HepG2 (cell line): ENCODE results near the gene LRBA. TPM values are rescaled to one million over a fixed set of nuclear protein-coding genes. Genes with fewer than 3 reads are reported as not detected.

Experiments used
- ATAC-seq: fragments of 200-7000 bp; cut with Tn5 transposase; 3 replicates; pipeline ENCODE4 v1.9.1; 2020; ENCODE audit warnings: mild to moderate bottlenecking, moderate library complexity
- BruUV-seq: library from RNA; stranded (reverse); fragments of 400-500 nt; replicated peaks from 2 replicates; lab custom pipeline; 2021; lab: Mats Ljungman, UMichigan
- CTCF ChIA-PET: fragments of 300-600 bp; formaldehyde crosslinking; extraction: SDS; loops from one replicate; lab custom pipeline; 2021; ENCODE audit warnings: low total read pairs, inconsistent platforms, low intra/inter-chr PET ratio; lab: Yijun Ruan, JAX
- POLR2A ChIA-PET: fragments of 350-600 bp; sonication (Branson Sonifier 250); formaldehyde crosslinking; loops from one replicate; lab custom pipeline; 2020; ENCODE audit warnings: antibody characterized with exemption, inconsistent platforms; lab: Yijun Ruan, JAX
- DNase-seq: peaks from one replicate; pipeline ENCODE4 v3.0.0-alpha.2; 2015; ENCODE audit warnings: low spot score
- FAIRE-seq: peaks from 3 replicates; lab custom pipeline; 2011; peaks lifted over from hg19 to GRCh38; lab: Jason Lieb, UNC
- H2AFZ ChIP-seq: one replicate; pipeline ENCODE4 v1.6.1; 2011; ENCODE audit warnings: low read length, inconsistent platforms
- H3K27ac ChIP-seq: fragments of 300-600 bp; 3 replicates; pipeline ENCODE4 v1.8.0; 2011; ENCODE audit warnings: mixed run types, mild to moderate bottlenecking, mixed read lengths, low read length, inconsistent platforms; ENCODE audit not compliant: insufficient read depth; ENCODE audit errors: extremely low read length
- H3K27me3 ChIP-seq, 2 experiments: fragments of 200-600 bp in 1 of 2; 2 replicates in 1 of 2; 3 replicates in 1 of 2; pipeline versions ENCODE4 v1.6.0 to v1.8.0; 2011; ENCODE audit warnings: low read length in 2 of 2, mild to moderate bottlenecking in 2 of 2, moderate library complexity in 2 of 2, inconsistent platforms in 1 of 2; ENCODE audit not compliant: insufficient read depth in 2 of 2, control insufficient read depth in 1 of 2
- H3K36me3 ChIP-seq, 2 experiments: fragments of 200-600 bp in 1 of 2; replicated peaks in 1 of 2; 2 replicates in 1 of 2; 3 replicates in 1 of 2; pipeline versions ENCODE4 v1.5.1 to v1.8.0; 2011; ENCODE audit warnings: low read length in 2 of 2, inconsistent platforms in 1 of 2; ENCODE audit not compliant: insufficient read depth in 2 of 2, control insufficient read depth in 1 of 2
- H3K4me1 ChIP-seq: 2 replicates; pipeline ENCODE4 v1.5.1; 2012; ENCODE audit warnings: low read length, inconsistent platforms; ENCODE audit not compliant: insufficient read depth
- H3K4me2 ChIP-seq: 2 replicates; pipeline ENCODE4 v1.6.0; 2011; ENCODE audit warnings: low read depth, low read length, inconsistent platforms
- H3K4me3 ChIP-seq, 3 experiments: fragments of 200-600 bp in 1 of 3; sonication (generic), shearing (Covaris generic) in 1 of 3; replicated peaks in 1 of 3; 2 replicates each; pipeline ENCODE4 v1.5.1; 2011 to 2016; ENCODE audit warnings: low read length in 3 of 3, inconsistent platforms in 2 of 3, low read depth in 2 of 3, mild to moderate bottlenecking in 2 of 3, control low read depth in 1 of 3, mixed read lengths in 1 of 3; ENCODE audit not compliant: insufficient read depth in 1 of 3
- H3K79me2 ChIP-seq: one replicate; pipeline ENCODE4 v1.6.1; 2011; ENCODE audit warnings: low read length, inconsistent platforms; ENCODE audit not compliant: insufficient read depth
- H3K9ac ChIP-seq: 2 replicates; pipeline ENCODE4 v1.6.0; 2011; ENCODE audit warnings: mild to moderate bottlenecking, low read depth, low read length, inconsistent platforms; ENCODE audit not compliant: insufficient read depth
- H3K9me3 ChIP-seq: 2 replicates; pipeline ENCODE4 v1.5.1; 2012; ENCODE audit warnings: mild to moderate bottlenecking, low read length
- H4K20me1 ChIP-seq: 2 replicates; pipeline ENCODE4 v1.6.0; 2011; ENCODE audit warnings: inconsistent platforms, mild to moderate bottlenecking, low read length, moderate library complexity; ENCODE audit not compliant: insufficient read depth
- BCL6 ChIP-seq: IDR thresholded peaks from 2 replicates; pipeline ENCODE4 v1.6.1; 2016; ENCODE audit warnings: missing genetic modification reagents, missing compliant biosample characterization
- CSRNP1 ChIP-seq: sonication (generic); formaldehyde crosslinking; IDR thresholded peaks from 2 replicates; pipeline ENCODE4 v1.8.1; 2023; ENCODE audit warnings: mild to moderate bottlenecking, missing genetic modification reagents
- FOXK1 ChIP-seq: sonication (generic); formaldehyde crosslinking; IDR thresholded peaks from 2 replicates; pipeline ENCODE4 v1.4.0; 2020; ENCODE audit warnings: low read depth, missing genetic modification reagents, borderline replicate concordance
- FOXO1 ChIP-seq: sonication (generic); formaldehyde crosslinking; IDR thresholded peaks from 2 replicates; pipeline ENCODE4 v1.4.0; 2020; ENCODE audit warnings: missing genetic modification reagents
- HMGXB3 ChIP-seq: sonication (generic); formaldehyde crosslinking; IDR thresholded peaks from 2 replicates; pipeline ENCODE4 v1.4.0; 2020; ENCODE audit warnings: missing genetic modification reagents, borderline replicate concordance
- HOXA5 ChIP-seq: sonication (generic); formaldehyde crosslinking; IDR thresholded peaks from 2 replicates; pipeline ENCODE4 v1.4.0; 2020; ENCODE audit warnings: missing genetic modification reagents
- HOXA9 ChIP-seq: sonication (generic); formaldehyde crosslinking; IDR thresholded peaks from 2 replicates; pipeline ENCODE4 v1.8.1; 2022; ENCODE audit warnings: missing genetic modification reagents, mild to moderate bottlenecking, moderate library complexity, borderline replicate concordance
- JUN ChIP-seq: sonication (generic); formaldehyde crosslinking; IDR thresholded peaks from 2 replicates; pipeline ENCODE4 v1.4.0; 2020; ENCODE audit warnings: mild to moderate bottlenecking, missing genetic modification reagents
- KAT7 ChIP-seq: IDR thresholded peaks from 2 replicates; pipeline ENCODE4 v1.6.1; 2018; ENCODE audit warnings: borderline replicate concordance, missing compliant biosample characterization
- NFE2 ChIP-seq: sonication (generic); formaldehyde crosslinking; IDR thresholded peaks from 2 replicates; pipeline ENCODE4 v1.4.0; 2020; ENCODE audit warnings: missing genetic modification reagents
- SOX13 ChIP-seq, 3 experiments: fragments of 450-650 bp in 1 of 3; sonication (generic) in 1 of 3; formaldehyde crosslinking in 1 of 3; IDR thresholded peaks in 2 of 3; conservative IDR thresholded peaks in 1 of 3; 2 replicates each; pipeline versions ENCODE4 v1.5.0 to v1.6.1; 2016 to 2020; ENCODE audit warnings: antibody characterized with exemption in 1 of 3, mild to moderate bottlenecking in 1 of 3, missing compliant biosample characterization in 1 of 3, missing genetic modification reagents in 1 of 3, moderate library complexity in 1 of 3
- YEATS4 ChIP-seq: sonication (generic); formaldehyde crosslinking; IDR thresholded peaks from 2 replicates; pipeline ENCODE4 v1.4.0; 2020; ENCODE audit warnings: missing genetic modification reagents, borderline replicate concordance
- ZFYVE20 ChIP-seq: sonication (generic); formaldehyde crosslinking; IDR thresholded peaks from 2 replicates; pipeline ENCODE4 v1.8.0; 2023; ENCODE audit warnings: low read depth, mild to moderate bottlenecking, moderate library complexity, missing genetic modification reagents, borderline replicate concordance
- ZNF383 ChIP-seq: sonication (generic); formaldehyde crosslinking; IDR thresholded peaks from 2 replicates; pipeline ENCODE4 v1.4.0; 2020; ENCODE audit warnings: missing genetic modification reagents, mild to moderate bottlenecking, borderline replicate concordance
- ZNF513 ChIP-seq: sonication (generic); formaldehyde crosslinking; conservative IDR thresholded peaks from 2 replicates; pipeline ENCODE4 v1.5.0; 2020; ENCODE audit warnings: missing genetic modification reagents
- WGBS: methylation state at CpG from one replicate; pipeline ENCODE4 v1.1.6; 2017; ENCODE audit warnings: low lambda C conversion rate; 5-methylcytosine and 5-hydroxymethylcytosine counted together
- in situ Hi-C: cut with HindIII; loops from 2 replicates; pipeline ENCODE4 v1.10.0; 2017; ENCODE audit warnings: low pct_unique_long_range_greater_than_20kb; ENCODE audit not compliant: extremely low pct_ligation_motif_present
- intact Hi-C: fragments of 100-400 bp; cut with micrococcal nuclease; formaldehyde crosslinking; loops from one replicate; pipeline ENCODE4 v1.10.0; 2022; ENCODE audit not compliant: unreplicated experiment
- polyA plus RNA-seq, 8 experiments: library from polyadenylated mRNA; depleted of rRNA in 3 of 8; stranded (reverse) in 7 of 8; unstranded in 1 of 8; fragments of >200 nt; fragmentation: Illumina TruSeq in 4 of 8; extraction: Trizol in 4 of 8; gene quantifications; 2 replicates each; pipeline versions ENCODE4 v1.2.1 to v1.2.3, GENCODE V29; 2011 to 2016; ENCODE audit warnings: low read depth in 4 of 8, missing spikeins in 1 of 8, mixed read lengths in 1 of 8; ENCODE audit not compliant: insufficient read depth in 1 of 8
- total RNA-seq, 5 experiments: library from RNA; depleted of rRNA; stranded (reverse); fragments of >200 nt; fragmentation: Illumina TruSeq; extraction: Trizol; gene quantifications; 2 replicates each; pipeline ENCODE4 v1.2.3, GENCODE V29; 2016; ENCODE audit warnings: low read depth in 1 of 5
- TF ChIP-seq, protein P1 (sequence below): IDR thresholded peaks from 2 replicates; pipeline ENCODE4 v1.6.1; 2016

Gene LRBA
- total and polyA plus RNA-seq, 2 of the 13 experiments (the other 11 are each of a cell fraction or from before 2014, with no cell fraction given), result 21.0 to 37.2 TPM

DNA sequence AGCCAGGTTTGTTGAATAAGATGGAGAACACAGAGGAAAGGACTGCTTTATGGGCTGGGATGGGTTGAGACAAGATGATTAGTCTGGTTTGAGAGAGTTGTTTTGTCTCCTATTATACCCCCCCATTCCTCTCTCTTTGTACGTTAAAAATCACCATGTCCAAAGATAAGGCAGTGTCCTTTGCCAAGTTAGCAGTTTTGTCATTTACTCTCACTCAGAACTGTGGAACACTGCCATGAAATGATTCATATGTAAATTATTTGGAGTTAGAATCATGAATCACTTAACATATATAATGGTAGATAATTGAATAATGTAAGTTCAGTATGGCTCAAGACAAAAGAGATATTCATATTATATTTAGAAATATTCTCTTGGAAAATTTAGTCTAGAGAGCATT is 785.6 kb downstream of the LRBA start:
- CTCF ChIA-PET, result no interaction called here
- ATAC-seq, result no peak
- Histone ChIP-seq H4K20me1 (no peaks in the 10 kb centered on the region), H3K9me3 (no peaks in the 10 kb centered on the region), H3K9ac (no peak overlapping the region), H3K4me3 (no peak overlapping the region), H3K4me1 (no peaks in the 10 kb centered on the region), H3K36me3 (no peaks in the 10 kb centered on the region), H3K4me2 (no peak overlapping the region), H3K27ac (no peak overlapping the region), H3K27me3 (peaks cover 0 to 9% of the 10 kb centered on the region in 2 experiments; a peak in 2 of 5 replicates), H3K79me2 (no peaks in the 10 kb centered on the region), H2AFZ (no peak overlapping the region)
- no peak for DNase-seq
- intact Hi-C loops, result no loop called here
- POLR2A ChIA-PET, result no interaction called here
- no TSS peak for BruUV-seq
- in situ Hi-C loops, result no loop called here
- FAIRE-seq, result no peak
- WGBS, result 0% methylated on average over 1 of the region's 1 CpG
- TF ChIP-seq HOXA9, result no peak
- TF ChIP-seq FOXK1 (CRISPR knock-in tag), result no peak
- TF ChIP-seq YEATS4, result no peak
- TF ChIP-seq SOX13 (IDR thresholded peaks at IDR 0.05), result no peak
- no peak for TF ChIP-seq SOX13 (CRISPR knock-in tag; conservative IDR thresholded peaks at IDR 0.05 in 1 of 2, IDR thresholded peaks at IDR 0.05 in 1 of 2)
- no peak for TF ChIP-seq FOXO1
- no peak for TF ChIP-seq KAT7 (CRISPR knock-in tag)
- TF ChIP-seq ZFYVE20 (CRISPR knock-in tag), result no peak
- TF ChIP-seq ZNF513 (CRISPR knock-in tag), result no peak
- TF ChIP-seq ZNF383, result no peak
- no peak for TF ChIP-seq HMGXB3 (CRISPR knock-in tag)
- TF ChIP-seq HOXA5, result no peak
- TF ChIP-seq CSRNP1 (CRISPR knock-in tag), result no peak
- TF ChIP-seq NFE2 (CRISPR knock-in tag), result no peak
- TF ChIP-seq, protein P1, sequence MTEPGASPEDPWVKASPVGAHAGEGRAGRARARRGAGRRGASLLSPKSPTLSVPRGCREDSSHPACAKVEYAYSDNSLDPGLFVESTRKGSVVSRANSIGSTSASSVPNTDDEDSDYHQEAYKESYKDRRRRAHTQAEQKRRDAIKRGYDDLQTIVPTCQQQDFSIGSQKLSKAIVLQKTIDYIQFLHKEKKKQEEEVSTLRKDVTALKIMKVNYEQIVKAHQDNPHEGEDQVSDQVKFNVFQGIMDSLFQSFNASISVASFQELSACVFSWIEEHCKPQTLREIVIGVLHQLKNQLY (CRISPR knock-in tag), result no peak
- TF ChIP-seq JUN (CRISPR knock-in tag), result no peak
- TF ChIP-seq BCL6, result no peak
